DND-41 (cell line): ENCODE results near the gene HSPA8.

Experiments
- ATAC-seq: fragments of 200-7000 bp; cut with Tn5 transposase; 3 replicates; pipeline ENCODE4 v1.9.1; 2021; ENCODE audit warnings: low read depth; ENCODE audit not compliant: insufficient read depth
- DNase-seq: peaks from one replicate; pipeline ENCODE4 v3.0.0-alpha.2; 2020
- H2AFZ ChIP-seq: 2 replicates; pipeline ENCODE4 v1.6.0; 2012; ENCODE audit warnings: low read depth, low read length
- H3K27ac ChIP-seq: 2 replicates; pipeline ENCODE4 v1.5.1; 2012; ENCODE audit warnings: low read length, inconsistent platforms
- H3K27me3 ChIP-seq: fragments of 200-600 bp; sonication (generic); 2 replicates; pipeline ENCODE4 v1.6.0; 2012; ENCODE audit warnings: low read length, mild to moderate bottlenecking, inconsistent platforms; ENCODE audit not compliant: insufficient read depth, poor library complexity
- H3K36me3 ChIP-seq: 2 replicates; pipeline ENCODE4 v1.5.1; 2012; ENCODE audit warnings: low read length, inconsistent platforms; ENCODE audit not compliant: insufficient read depth
- H3K4me1 ChIP-seq: 2 replicates; pipeline ENCODE4 v1.5.1; 2012; ENCODE audit warnings: mild to moderate bottlenecking, low read length; ENCODE audit not compliant: insufficient read depth
- H3K4me2 ChIP-seq: 2 replicates; pipeline ENCODE4 v1.6.0; 2012; ENCODE audit warnings: mild to moderate bottlenecking, moderate library complexity, low read length, inconsistent platforms; ENCODE audit not compliant: insufficient read depth
- H3K4me3 ChIP-seq, 2 experiments: fragments of 200-600 bp in 1 of 2; shearing (Covaris generic) in 1 of 2; 2 replicates each; pipeline ENCODE4 v1.5.1; 2012 to 2016; ENCODE audit warnings: inconsistent platforms in 2 of 2, low read length in 2 of 2, mild to moderate bottlenecking in 2 of 2, low read depth in 1 of 2, moderate library complexity in 1 of 2
- H3K79me2 ChIP-seq: 2 replicates; pipeline ENCODE4 v1.6.0; 2012; ENCODE audit warnings: low read length, inconsistent platforms; ENCODE audit not compliant: insufficient read depth
- H3K9ac ChIP-seq: 2 replicates; pipeline ENCODE4 v1.6.0; 2012; ENCODE audit warnings: low read depth, mild to moderate bottlenecking, inconsistent platforms, low read length, moderate library complexity
- H3K9me3 ChIP-seq: 2 replicates; pipeline ENCODE4 v1.5.1; 2012; ENCODE audit warnings: low read length, moderate library complexity, mild to moderate bottlenecking, inconsistent platforms; ENCODE audit not compliant: insufficient read depth, severe bottlenecking
- H4K20me1 ChIP-seq: 2 replicates; pipeline ENCODE4 v1.6.0; 2012; ENCODE audit warnings: low read length; ENCODE audit not compliant: insufficient read depth
- CTCF ChIP-seq: IDR thresholded peaks from 2 replicates; pipeline ENCODE4 v1.5.1; 2012; ENCODE audit warnings: borderline replicate concordance, low read length, moderate library complexity, mild to moderate bottlenecking; ENCODE audit not compliant: poor library complexity, severe bottlenecking; ENCODE audit errors: extremely low read depth
- EZH2 ChIP-seq: IDR thresholded peaks from 3 replicates; pipeline ENCODE4 v1.6.1; 2012; ENCODE audit warnings: borderline replicate concordance, low read depth, mild to moderate bottlenecking, moderate library complexity, low read length, inconsistent platforms; ENCODE audit not compliant: severe bottlenecking

The HSPA8 gene

GRCh38 chr11:123072762-123073161 lies 10.8 kb upstream of the HSPA8 start:
- H3K36me3 ChIP-seq = no peaks in the 10 kb centered on the region
- no peaks in the 10 kb centered on the region for H3K9me3 ChIP-seq
- no peak overlapping the region for H3K27ac ChIP-seq
- H3K4me3 ChIP-seq = no peak overlapping the region
- no peak overlapping the region for H3K9ac ChIP-seq
- peaks cover 32% of the 10 kb centered on the region for H3K4me1 ChIP-seq
- DNase-seq (no peak), ATAC-seq (no peak)
- H2AFZ ChIP-seq = no peak overlapping the region
- no peaks in the 10 kb centered on the region for H3K27me3 ChIP-seq
- no peak overlapping the region for H3K4me2 ChIP-seq
- H4K20me1 ChIP-seq = no peaks in the 10 kb centered on the region
- peaks cover 30% of the 10 kb centered on the region for H3K79me2 ChIP-seq
- no peak for TF ChIP-seq EZH2
- no peak for TF ChIP-seq CTCF

- TF ChIP-seq EZH2 = no peak
- no peak for TF ChIP-seq CTCF
- Histone ChIP-seq H3K4me2 (no peak overlapping the region), H3K9ac (no peak overlapping the region), H3K4me3 (no peak overlapping the region), H3K79me2 (peaks cover 33% of the 10 kb centered on the region), H3K36me3 (no peaks in the 10 kb centered on the region), H3K4me1 (peaks cover 32% of the 10 kb centered on the region), H2AFZ (no peak overlapping the region), H3K27ac (no peak overlapping the region), H3K27me3 (no peaks in the 10 kb centered on the region), H3K9me3 (no peaks in the 10 kb centered on the region), H4K20me1 (no peaks in the 10 kb centered on the region)
- DNase-seq (no peak), ATAC-seq (no peak)
Measured at GRCh38 chr11:123072332-123072761, 10.4 kb upstream of the HSPA8 start.

GRCh38 chr11:123069908-123070821 lies 8.2 kb upstream of the HSPA8 start:
- peak; percentile 76 for ATAC-seq
- no peaks in the 10 kb centered on the region for H3K27me3 ChIP-seq
- H3K9ac ChIP-seq = peak overlapping the region; percentile 55

More at GRCh38 chr11:123069908-123070821, 8.2 kb upstream of the HSPA8 start:
- peak overlapping the region; percentile 17 to 52; a peak in 3 of 4 replicates for H3K4me3 ChIP-seq
- H3K4me1 ChIP-seq = peaks cover 32% of the 10 kb centered on the region
- peak overlapping the region; percentile 79 for H2AFZ ChIP-seq
- peak overlapping the region; percentile 69 for H3K4me2 ChIP-seq
- H3K36me3 ChIP-seq = no peaks in the 10 kb centered on the region
- H3K9me3 ChIP-seq = no peaks in the 10 kb centered on the region
- peaks cover 46% of the 10 kb centered on the region for H3K79me2 ChIP-seq
- H3K27ac ChIP-seq = peak overlapping the region; percentile 91
- H4K20me1 ChIP-seq = no peaks in the 10 kb centered on the region
- no peak for DNase-seq
- TF ChIP-seq EZH2 (no peak), CTCF (no peak)
